GM21381 (cell line): Measurements from ENCODE around the gene POFUT2.
"Not testable (repeated sequence)": the region's sequence is repeated elsewhere in the genome, so short reads cannot be mapped to it uniquely, and the experiment has no call there.

Experiments used
- ATAC-seq: cut with Tn5 transposase; IDR thresholded peaks from one replicate; pipeline ENCODE4 v1.9.1; 2021; ENCODE audit warnings: mild to moderate bottlenecking, moderate library complexity; ENCODE audit not compliant: unreplicated experiment

Gene POFUT2

DNA sequence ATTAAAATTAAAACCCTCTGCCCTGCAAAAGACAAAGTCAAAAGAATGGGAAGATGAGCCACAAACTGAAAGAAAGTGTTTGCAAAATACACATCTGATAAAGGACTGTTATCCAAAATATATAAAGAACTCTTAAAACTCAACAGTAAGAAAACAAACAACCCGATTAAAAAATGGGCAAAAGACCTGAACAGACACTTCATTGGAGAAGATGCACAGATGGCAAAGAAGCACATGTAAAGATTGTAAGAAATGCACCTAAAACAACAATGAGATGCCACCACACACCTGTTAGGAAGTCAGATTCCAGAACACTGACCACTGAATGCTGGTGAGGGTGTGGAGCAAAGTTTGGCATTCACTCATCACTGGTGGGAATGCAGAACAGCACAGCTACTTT is 24.6 kb upstream of the POFUT2 start:
- ATAC-seq, result no peak

DNA sequence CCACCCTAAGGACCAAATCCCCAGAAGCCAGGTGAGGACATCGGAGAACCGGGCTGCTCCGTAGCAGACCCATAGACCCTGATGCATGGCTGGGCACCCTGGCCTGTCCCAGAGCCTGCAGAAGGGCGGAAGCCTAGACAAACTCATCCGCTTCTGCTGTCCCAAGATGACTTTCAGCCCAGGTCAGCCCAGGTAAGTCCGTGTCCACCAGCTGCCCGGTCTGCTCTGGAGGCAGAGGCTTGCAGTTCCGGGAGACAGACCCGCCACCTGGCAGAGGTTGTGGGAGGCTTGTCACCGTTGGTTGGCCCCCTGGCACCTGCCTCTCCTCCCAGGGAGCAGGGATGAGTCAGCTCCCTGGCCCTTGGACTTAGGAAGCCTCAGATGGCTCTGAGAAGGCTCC is 22.8 kb upstream of the POFUT2 start:
- no peak for ATAC-seq

DNA sequence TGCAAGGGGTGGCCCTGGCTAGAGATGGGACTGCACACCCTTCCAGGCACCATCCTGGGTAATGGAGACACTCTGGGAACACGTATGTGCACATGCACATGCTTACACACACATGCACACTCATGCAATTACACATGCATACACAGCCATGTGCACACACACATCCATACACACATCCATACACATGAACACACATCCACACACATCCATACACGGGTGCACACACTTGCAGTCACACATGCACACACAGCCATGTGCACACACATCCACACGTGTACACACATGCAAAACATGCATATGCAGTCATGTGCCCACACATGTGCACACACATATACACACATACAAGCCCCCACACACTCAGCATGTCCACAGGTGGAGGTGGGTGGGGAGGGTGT is 22.3 kb upstream of the POFUT2 start:
- ATAC-seq, result no peak

DNA sequence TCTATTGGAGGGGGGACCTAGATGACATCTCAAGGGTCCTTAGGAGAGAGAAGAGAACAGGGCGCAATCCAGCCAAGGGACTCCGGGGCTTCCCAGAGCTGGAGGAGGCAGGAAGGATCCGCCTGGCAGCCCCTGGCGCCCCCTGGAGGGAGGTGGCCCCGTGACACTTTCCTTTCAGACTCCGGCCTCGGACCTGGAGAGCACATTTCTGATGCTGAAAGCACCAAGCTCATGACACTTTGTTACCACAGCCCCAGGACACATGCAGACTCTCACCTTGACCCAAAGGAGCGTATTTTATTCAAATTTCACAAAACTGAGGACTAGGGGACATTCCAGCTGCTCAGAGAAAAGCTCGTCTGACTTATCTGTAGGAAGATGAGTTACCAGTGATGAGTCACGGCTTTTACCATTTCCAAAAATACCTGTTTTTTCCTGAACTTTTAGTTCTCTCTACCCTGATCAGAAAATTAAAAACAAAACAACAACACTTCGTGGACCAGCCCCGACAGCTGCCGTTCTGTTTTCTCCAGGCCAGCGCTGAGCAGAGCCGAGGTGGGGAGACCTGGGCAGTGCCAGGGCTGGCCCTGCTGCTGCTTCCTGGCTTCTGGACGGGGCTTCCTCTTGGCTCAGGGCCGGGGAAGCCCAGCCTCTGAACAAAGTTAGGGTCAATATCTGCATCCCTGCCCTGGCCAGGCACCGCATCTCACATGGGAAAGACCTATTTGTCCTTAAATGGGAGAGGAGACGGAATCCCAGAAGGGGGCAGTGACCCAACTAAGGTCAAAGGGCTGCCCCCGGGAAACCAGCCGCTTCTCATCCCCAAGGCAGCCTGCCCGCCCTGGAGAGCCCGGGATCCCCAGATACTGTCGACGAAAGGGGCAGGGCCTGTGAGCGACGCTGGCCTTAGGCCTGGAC is 21.6 kb upstream of the POFUT2 start:
- no peak for ATAC-seq

DNA sequence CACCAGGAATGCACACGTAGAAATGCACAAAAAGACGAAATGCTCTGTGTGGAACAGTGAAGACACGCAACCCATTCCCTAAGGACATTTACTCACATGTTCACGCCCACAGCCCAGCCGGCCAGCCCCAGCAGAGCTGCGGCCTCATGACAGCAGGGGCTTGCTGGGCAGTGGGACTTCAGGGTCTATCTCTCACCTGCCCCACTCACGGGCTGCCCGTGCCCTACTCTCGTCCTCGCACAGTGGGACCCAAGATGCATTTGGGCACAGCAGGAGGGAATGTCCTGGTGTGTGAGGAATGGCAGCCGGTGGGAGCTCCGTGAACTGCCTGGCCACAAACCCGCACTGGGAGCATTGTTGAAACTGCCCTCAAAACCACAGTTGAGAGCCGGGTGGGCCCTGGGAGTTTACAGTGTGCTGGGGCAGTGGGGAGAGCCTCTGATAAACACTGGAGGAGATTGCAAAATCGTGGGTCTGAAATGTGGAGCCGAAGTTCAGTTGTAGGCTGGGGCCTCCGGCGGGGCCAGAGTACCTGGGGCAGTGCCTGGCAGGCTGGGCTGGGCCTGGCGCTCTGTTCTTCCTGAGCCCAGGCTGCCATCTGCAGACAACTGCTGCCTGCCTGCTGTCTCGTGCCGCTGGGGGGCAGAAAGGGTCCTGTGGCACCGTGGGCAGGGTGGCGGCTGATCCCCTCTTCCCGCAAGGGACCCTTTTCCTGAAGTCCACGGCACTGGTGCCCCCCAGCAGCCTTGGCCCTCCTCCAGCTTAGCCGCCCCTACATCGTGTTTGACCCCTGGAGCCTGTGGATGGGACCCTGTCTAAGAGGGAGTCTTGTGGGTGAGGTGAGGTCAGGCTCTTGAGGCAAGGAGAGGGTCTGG is 20.7 kb upstream of the POFUT2 start:
- ATAC-seq, result no peak

DNA sequence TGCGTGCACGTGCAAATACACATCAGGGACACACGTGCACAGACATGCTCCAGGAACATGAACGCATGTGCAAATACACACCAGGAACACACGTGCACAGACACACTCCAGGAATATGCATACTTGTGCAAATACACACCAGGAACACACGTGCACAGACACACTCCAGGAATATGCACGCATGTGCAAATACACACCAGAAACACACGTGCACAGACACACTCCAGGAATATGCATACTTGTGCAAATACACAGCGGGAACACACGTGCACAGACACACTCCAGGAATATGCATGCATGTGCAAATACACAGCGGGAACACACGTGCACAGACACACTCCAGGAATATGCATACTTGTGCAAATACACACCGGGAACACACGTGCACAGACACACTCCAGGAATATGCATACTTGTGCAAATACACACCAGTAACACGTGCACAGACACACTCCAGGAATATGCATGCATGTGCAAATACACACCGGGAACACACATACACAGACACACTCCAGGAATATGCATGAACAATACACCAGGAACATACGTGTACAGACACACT is 20.0 kb upstream of the POFUT2 start:
- ATAC-seq, result not testable (repeated sequence)

DNA sequence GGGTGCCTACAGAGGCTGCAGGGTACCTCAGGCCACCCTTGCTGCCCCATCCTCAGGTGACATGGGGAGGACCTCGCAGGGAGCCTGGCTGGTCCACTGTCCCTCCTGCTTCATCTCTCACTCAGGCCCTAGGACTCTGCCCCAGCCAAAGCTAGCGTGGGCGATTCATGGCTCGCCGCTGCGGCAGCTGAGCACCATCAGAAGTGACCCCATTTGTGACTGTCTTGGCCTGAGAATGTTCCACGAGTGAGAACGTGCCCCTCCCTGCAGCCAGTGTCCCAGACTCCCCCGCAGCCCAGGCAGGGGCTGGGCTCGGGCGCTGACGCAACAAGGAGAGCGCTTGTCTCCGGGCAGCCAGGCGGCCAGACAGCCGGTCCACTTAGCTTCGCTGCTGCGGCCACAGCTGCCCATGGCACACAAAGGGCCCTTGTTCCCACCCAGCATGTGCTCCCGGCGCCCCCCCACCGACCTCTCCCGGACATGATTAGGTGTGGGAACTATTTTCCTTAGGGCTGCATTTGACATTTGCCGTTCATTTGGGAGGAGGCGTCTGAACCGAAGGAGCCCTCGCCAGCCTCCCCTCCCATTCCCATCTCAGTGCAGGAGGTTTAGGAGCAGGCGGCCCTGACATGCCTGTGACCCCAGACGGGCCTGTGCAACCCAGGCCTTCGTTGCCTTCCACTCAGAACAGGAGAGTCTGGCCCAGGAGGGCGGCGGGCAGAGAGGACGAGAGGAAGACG is 19.3 kb upstream of the POFUT2 start:
- ATAC-seq, result no peak

DNA sequence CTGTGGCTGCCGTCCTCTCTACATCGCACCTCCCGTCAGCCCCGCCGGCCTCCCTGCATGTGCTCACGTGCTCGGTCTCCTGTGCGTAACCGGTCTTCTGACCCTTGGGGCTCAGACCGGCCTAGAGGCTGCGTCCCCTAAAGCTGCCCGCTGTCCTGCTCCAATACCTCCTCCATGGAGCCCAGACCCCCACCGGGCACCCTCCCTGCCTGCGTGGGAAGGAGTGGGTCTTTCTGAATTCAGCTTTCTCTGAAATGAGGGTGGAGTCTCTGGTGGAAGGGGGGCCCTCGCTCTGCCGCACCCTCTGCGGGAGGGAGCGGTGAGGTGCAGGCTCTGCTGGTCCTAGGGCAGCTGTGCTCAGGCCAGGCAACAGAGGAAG is 18.7 kb upstream of the POFUT2 start:
- no peak for ATAC-seq

DNA sequence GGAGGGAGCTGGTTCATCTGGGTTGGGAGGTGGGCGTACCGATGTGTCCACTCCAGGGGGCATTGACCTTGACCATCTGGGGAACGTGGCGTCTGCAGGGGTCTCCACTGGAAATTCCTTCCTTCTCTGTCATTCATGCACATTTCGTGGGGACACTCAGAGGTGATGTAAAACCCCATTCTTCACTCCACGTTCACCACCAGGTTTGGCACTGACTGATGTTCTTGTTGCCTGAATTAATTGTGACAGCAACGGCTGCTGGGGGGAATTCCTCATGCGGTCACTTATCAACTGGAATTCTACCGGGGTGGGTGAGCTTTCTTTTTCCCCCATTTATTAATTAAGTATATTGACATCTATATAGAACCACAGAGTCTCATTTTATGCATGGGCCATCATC is 18.1 kb upstream of the POFUT2 start:
- ATAC-seq, result no peak

DNA sequence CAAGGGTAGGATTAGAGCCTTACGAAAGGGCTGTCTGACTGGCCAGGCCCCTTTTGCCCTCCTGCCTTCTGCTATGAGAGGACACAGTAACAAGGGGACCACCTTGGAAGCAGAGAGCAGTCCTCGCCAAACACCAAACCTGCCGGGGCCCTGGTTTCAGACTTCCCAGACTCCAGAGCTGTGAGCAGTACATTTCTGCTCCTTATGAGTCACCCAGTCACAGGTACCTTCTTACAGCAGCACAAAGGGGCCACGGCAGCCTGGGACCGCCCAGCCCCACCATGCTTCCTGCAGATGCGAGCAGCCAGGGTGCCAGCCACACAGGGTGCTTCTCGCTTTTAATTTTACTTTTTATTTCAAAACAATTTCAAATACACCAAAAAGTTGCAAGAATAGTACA is 17.2 kb upstream of the POFUT2 start:
- no peak for ATAC-seq

DNA sequence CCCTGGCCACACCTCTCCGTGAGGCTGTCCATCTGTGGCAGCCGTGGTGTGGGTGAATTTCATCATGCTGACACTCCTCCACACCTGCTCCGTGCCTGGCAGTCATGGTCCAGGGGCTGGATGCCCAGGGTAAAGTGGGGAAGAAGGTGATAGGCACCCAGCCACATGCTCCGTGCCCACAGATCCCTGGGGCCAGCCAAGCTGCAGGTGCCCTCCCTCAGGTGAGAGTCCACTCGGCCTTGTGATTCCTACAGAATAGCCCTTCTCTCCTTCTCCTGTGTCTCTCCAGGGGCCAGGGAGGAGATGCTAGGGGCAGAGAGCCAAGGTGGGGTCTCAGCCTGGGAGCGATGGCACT is 16.8 kb upstream of the POFUT2 start:
- ATAC-seq, result no peak

DNA sequence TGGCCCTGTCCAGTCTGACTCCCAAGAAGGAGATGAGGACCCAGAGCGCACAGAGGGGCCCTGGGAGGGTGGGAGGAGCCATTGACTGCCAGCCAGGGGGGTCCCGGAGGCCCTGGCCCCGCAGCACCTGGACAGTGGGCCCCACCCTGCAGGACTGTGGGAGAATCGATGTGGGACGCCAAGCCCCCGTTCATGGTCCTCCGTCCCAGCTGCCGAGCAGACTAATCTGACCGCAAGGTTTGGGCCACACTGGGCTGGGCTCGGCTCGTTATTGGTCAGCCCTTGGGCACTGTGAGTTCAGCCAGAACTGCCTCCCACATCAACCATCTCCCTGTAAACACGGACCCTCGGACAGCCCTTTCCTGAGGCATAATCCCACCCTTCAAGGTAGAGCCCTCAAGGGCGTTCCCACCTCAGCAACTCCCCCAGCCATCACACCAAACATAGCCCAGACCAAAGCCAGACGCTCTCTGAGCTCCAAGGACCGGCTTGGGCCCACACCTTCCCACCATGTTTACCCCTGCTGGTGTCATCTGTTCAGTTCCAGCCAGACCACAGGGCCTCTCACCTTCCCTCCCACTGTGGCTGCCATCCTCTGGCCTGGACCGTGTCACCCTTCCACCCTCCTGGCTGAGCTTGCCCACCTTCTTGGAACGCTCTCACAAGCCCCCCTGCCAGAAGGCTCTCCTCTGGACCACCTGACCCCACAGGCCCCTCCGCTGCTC is 16.2 kb upstream of the POFUT2 start:
- no peak for ATAC-seq

DNA sequence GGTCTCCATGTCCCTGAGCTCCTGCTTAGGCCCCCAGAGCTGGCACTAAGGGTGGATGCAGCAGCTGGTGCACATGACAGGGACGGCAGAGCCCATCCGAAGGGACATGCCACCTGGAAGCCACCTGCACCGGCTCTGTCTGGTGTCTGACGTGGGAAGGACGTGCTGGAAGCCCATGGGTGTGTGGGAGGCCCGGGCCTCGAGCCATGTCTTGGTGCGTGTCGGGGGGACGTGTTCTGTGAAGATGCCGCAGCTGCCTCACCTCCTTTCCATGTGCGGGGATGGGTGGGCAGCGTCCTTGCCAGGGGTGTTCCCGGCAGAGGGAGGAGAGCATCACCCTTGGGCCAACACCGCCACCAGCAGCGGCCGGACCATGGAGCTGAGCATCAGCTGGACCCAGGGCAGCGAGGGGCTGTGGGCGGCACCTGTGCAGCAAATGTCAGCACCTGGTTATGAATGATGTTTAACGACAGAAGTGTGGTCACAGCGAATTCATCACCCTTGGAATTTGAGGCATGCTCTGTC is 15.5 kb upstream of the POFUT2 start:
- ATAC-seq, result no peak

DNA sequence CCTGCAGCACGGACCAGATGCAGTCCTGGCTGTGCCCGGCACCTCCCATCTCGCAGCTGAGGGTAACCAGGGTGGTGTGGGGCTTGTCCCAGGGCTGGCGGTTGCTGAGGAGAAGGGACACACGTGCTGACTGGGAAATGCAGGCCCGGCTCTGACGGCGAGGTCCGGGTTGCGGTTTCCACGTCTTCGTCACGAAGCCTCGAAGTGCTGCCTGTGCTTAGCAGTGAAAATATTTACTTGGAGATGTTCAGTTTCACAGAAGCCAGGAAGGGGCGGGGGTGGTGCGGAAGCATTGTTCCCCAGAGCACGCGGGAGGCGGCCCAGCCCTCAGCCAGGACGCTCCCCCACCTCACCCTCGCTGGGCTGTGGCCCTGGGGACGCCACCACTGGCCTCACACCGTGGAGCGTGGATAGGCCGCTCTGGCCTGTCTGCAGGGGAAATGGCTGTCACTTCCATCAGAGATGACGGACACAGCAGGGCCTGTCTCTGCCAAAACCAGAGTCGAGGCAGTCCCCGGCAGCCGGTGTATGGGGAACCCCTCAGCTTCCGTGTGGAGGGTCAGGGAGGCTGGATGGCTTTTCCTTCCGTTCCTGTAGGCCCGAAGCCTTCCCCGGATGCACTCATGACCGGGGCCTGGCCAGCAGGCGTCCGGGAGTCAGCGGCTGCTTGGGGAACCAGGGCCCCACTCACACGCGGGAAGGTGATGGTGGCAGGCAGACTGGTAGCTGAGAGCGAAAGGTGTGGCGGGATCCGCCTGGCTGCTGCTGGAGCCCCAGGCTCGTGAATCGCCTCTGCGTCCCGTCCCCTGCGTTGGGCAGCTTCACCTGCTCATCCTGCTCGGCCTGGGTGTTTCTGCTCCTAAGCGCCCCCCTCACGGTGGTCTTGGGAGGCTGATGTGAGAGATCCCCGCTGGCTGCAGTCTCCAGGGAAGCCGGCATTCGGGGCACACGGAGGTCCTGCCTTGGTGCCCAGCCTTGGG is 14.7 kb upstream of the POFUT2 start:
- no peak for ATAC-seq

DNA sequence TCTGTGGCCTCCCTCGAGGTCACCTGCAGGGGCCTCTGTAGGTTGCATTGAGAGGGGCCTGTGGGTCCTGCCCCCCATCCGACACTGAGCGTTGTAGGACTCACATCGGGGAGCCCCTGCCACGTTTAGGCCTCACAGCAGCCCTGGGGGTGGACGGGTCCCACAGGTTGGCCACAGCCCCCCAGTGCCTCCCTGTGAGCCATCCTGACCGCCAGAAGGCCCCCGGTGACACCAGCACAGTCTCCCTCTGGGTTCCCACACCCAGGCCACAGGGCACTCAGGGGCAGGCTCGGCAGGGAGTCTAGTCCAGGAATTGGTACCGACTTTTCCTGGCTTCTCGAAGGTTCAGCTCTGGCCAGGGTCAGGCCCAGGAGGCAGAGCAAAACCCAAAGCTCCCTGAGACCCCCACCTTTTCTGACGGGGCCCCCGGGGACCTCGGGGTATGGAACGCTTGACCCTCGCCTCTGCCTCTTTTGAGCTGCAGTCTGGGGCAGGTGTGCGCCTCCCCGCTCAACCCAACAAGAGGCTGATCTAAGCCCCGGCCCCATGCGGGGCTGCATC is 13.9 kb upstream of the POFUT2 start:
- ATAC-seq, result no peak

DNA sequence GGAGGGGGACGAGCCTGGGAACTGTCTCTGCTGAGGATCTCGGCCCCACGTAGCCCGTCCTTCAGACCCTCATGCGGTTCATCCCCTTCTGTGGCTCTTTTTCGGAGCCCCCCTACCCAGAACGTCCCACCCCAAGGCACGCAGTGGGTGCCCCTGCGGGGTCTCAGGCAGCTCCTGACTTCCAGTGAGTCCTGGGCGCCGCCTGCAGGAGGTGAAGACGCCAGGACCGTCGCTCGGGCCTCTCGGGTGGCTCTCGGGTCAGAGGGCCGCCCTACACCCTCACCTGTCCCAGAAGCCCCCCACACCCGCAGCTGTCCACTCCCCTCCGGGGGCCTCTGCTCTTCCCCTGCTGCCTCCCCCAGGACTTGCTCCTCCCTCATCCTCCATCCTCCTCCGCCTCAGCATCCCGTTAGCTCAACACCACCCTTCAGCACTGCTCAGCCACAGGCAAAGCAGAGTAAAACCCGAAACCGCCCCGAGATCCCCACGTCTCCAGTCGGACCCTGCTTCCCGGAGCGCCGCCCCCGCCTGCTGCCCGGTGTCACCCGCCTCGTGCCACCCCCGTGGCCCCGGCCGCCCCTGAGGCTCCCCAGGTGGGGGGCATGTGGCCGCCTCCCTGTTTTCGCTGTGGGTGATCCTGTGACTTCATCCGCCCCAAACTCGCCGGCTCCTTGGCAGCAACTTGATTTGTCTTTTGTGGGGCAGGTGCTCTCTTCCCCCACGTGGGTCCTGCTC is 13.3 kb upstream of the POFUT2 start:
- ATAC-seq, result no peak

DNA sequence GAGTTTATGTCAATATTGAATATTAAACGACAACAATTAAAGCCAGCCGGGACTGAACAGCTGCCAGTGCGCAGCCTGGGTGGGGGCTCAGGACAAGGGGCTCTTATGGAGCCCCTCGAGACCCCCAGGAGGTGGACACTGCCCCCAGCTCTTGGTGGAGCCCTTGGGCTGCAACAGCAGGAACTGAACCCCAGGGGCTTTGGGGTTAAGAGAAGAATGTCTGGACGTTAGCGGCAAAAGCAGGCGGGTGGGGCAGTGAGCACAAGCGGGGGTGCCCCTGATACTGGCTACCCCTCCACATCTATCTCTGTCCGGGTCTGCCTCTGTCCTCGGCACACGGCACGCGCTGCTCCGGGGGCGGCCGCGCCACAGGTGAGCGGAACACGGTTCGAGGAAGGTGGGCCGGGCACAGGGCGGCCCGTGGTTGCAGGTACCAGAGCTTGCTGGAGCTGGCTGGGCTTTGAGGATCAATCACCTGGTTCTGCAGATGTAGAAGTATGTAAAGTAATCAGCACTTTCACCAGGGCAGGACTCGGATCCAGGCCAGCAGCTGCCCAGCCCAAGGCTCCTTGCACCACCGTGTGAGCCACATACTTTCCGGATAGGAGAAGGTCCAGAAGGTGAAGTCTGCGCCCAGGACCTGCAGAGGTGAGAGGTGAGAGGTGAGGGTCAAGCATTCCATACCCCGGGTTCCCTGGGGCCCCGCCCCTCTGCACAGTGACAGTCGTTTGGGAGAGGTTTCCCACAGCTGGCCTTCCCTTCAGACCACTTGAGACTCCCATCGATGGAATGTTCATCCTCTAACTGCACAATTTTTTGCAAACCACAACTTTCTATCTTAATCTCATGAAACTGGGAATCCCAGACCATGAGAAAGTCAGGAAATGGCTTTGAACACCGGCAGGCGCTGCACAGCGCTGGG is 12.4 kb upstream of the POFUT2 start:
- no peak for ATAC-seq
